HG03060 (cell line): ENCODE data around the gene AP3S2.
A peak's percentile ranks its signal among the peaks of the same experiment; 100 is the strongest.
"Not testable (repeated sequence)": the region's sequence is repeated elsewhere in the genome, so short reads cannot be mapped to it uniquely, and the experiment has no call there.

Source experiments
- ATAC-seq: cut with Tn5 transposase; IDR thresholded peaks from one replicate; pipeline ENCODE4 v1.9.1; 2021; ENCODE audit warnings: low read depth, moderate number of reproducible peaks; ENCODE audit not compliant: unreplicated experiment

Gene AP3S2

GRCh38 chr15:89904519-89904918 is 10.7 kb upstream of the AP3S2 start:
- no peak for ATAC-seq

- no peak for ATAC-seq
Measured at GRCh38 chr15:89903858-89904130, 10.0 kb upstream of the AP3S2 start.

GRCh38 chr15:89903015-89903857 is 9.4 kb upstream of the AP3S2 start:
- ATAC-seq, result no peak

- ATAC-seq, result no peak
Measured at GRCh38 chr15:89900849-89901248, 7.1 kb upstream of the AP3S2 start.

GRCh38 chr15:89899951-89900567 is 6.3 kb upstream of the AP3S2 start:
- ATAC-seq, result no peak

GRCh38 chr15:89899295-89899945 is 5.6 kb upstream of the AP3S2 start:
- no peak for ATAC-seq

GRCh38 chr15:89898614-89899294 is 5.0 kb upstream of the AP3S2 start:
- ATAC-seq, result no peak

GRCh38 chr15:89898146-89898545 is 4.4 kb upstream of the AP3S2 start:
- ATAC-seq, result no peak

GRCh38 chr15:89893027-89893426 is 767 bp downstream of the AP3S2 start:
- no peak for ATAC-seq

- no peak for ATAC-seq
Measured at GRCh38 chr15:89888214-89888804, 5.5 kb downstream of the AP3S2 start.

- ATAC-seq, result no peak
Measured at GRCh38 chr15:89885611-89886010, 8.2 kb downstream of the AP3S2 start.

- not testable (repeated sequence) for ATAC-seq
Measured at GRCh38 chr15:89885179-89885578, 8.6 kb downstream of the AP3S2 start.

- no peak for ATAC-seq
Measured at GRCh38 chr15:89883518-89883917, 10.3 kb downstream of the AP3S2 start.

GRCh38 chr15:89880727-89881126 is 13.1 kb downstream of the AP3S2 start:
- no peak for ATAC-seq

GRCh38 chr15:89878323-89878722 is 15.5 kb downstream of the AP3S2 start:
- no peak for ATAC-seq

- no peak for ATAC-seq
Measured at GRCh38 chr15:89877083-89877425, 16.7 kb downstream of the AP3S2 start.

GRCh38 chr15:89876396-89877082 is 17.3 kb downstream of the AP3S2 start:
- no peak for ATAC-seq

GRCh38 chr15:89875741-89876140 is 18.1 kb downstream of the AP3S2 start:
- ATAC-seq, result no peak

GRCh38 chr15:89874926-89875564 is 18.7 kb downstream of the AP3S2 start:
- ATAC-seq, result peak; percentile 57
